ENCODE data around the gene DGCR8.

The DGCR8 gene

DNA sequence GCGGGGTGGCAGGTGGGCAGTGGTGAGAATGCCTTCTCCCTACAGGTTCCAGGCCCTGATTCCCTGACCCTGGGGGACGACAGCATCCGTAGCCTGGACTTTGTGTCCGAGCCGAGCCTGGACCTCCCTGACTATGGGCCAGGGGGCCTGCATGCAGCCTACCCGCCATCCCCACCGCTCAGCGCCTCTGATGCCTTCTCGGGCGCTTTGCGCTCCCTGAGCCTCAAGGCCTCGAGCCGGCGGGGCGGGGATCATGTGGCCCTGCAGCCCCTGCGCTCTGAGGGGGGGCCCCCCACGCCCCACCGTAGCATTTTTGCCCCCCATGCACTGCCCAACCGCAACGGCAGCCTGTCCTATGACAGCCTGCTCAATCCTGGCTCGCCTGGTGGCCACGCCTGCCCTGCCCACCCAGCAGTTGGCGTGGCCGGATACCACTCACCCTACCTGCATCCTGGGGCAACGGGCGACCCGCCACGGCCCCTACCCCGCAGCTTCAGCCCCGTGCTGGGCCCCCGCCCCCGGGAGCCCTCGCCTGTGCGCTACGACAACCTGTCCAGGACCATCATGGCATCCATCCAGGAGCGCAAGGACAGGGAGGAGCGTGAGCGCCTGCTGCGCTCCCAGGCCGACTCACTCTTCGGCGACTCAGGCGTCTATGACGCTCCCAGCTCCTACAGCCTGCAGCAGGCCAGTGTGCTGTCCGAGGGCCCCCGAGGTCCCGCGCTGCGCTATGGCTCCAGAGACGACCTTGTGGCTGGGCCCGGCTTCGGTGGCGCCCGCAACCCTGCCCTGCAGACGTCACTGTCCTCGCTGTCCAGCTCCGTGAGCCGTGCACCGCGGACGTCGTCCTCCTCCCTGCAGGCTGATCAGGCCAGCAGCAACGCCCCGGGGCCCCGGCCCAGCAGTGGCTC, 62.9 kb downstream of the DGCR8 start:
- DNase-seq (ENCODE audit: low read depth): no peak
- H3K4me3 ChIP-seq (ENCODE audit: low read depth, low read length): no peak overlapping the region
- TF ChIP-seq, protein P1, sequence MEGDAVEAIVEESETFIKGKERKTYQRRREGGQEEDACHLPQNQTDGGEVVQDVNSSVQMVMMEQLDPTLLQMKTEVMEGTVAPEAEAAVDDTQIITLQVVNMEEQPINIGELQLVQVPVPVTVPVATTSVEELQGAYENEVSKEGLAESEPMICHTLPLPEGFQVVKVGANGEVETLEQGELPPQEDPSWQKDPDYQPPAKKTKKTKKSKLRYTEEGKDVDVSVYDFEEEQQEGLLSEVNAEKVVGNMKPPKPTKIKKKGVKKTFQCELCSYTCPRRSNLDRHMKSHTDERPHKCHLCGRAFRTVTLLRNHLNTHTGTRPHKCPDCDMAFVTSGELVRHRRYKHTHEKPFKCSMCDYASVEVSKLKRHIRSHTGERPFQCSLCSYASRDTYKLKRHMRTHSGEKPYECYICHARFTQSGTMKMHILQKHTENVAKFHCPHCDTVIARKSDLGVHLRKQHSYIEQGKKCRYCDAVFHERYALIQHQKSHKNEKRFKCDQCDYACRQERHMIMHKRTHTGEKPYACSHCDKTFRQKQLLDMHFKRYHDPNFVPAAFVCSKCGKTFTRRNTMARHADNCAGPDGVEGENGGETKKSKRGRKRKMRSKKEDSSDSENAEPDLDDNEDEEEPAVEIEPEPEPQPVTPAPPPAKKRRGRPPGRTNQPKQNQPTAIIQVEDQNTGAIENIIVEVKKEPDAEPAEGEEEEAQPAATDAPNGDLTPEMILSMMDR (conservative IDR thresholded peaks at IDR 0.05; ENCODE audit: low read depth, low read length): no peak

DNA sequence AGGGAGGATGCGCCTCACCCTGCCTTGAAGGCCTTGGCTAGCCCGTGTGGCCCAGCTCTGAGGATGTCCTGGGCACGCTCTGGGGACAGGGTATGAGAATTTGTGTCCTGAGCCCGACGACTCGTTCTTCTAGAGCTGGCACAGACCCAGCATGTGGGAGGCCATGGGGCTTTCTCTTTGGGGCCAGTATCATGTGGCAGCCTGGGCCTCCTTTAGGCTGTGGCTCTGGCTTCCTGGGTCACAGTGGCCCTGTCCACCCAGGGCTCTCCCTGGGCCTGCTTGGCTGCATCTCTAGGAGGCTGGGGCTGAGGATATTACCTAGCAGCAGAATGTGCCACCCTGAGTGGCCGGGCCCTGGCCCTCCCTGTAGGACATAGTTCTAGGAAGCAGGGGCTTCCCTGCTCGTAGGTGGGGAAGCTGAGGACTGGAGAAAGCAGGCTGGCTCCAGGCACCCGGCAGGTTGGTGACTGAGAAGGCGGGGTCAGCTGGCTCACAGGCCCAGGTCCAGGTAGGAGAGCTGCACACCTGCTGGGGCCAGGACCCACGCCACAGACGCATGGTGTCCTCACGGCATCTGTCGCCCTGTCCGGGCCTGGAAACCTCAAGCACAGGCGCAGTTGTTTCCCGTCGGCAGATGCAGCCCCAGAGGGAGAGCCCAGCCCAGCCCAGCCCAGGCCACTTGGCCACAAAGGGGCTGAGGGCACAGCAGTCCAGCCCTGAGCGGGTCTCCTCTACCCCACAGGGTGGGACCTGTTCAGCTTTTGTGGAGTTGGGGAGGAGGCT, 64.0 kb downstream of the DGCR8 start:
- no peak overlapping the region for H3K4me3 ChIP-seq (ENCODE audit: low read depth, low read length)
- TF ChIP-seq, protein P1 (conservative IDR thresholded peaks at IDR 0.05; ENCODE audit: low read depth, low read length): no peak
- DNase-seq (ENCODE audit: low read depth): no peak

DNA sequence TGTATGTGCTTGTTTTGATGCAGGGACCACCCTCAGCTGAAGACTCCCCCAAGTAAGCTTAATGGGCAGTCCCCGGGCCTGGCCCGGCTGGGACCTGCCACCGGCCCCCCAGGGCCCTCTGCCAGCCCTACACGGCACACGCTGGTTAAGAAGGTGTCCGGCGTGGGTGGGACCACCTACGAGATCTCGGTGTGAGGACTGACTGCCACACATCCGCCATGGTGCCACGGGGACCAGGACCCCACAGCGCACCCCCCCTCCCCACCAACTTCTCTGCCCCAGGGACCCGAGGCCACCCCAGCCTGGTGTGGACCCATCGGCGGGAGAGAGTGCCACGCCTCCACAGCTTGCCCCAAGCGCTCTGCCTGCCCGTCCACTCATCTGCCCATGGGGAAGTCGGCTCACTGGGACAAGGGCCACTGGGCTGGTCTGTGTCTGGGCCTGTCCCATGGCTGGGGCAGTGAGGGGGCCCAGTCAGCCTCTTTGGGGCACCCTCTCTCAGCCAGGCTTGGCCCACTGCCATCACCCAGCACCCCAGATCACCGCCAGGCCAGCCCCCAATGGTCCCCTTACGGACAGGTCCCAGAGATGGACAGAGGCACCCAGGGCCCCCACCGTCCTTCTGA, 65.3 kb downstream of the DGCR8 start:
- TF ChIP-seq, protein P1 (conservative IDR thresholded peaks at IDR 0.05; ENCODE audit: low read depth, low read length): no peak
- no peak overlapping the region for H3K4me3 ChIP-seq (ENCODE audit: low read depth, low read length)
- DNase-seq (ENCODE audit: low read depth): no peak

DNA sequence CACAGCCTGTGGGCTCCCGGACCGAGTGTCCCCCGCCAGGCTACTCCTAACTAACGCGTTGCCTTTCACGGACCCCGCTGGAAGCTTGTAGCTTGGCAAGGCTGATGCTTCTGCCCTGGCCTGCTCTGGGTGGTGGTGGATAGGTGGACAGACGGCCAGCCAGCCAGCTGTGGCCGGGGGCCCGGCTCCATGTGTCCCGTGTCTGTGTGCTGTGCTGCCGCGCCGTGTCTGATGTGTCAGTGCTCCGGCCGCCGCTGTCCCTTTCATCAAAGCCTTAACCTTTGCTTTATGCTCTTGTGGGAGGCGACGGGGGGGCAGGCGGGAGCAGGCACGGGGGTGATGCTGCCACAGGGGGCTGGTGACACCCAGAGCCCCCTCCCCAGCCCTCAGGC, 65.8 kb downstream of the DGCR8 start:
- DNase-seq (ENCODE audit: low read depth): no peak

DNA sequence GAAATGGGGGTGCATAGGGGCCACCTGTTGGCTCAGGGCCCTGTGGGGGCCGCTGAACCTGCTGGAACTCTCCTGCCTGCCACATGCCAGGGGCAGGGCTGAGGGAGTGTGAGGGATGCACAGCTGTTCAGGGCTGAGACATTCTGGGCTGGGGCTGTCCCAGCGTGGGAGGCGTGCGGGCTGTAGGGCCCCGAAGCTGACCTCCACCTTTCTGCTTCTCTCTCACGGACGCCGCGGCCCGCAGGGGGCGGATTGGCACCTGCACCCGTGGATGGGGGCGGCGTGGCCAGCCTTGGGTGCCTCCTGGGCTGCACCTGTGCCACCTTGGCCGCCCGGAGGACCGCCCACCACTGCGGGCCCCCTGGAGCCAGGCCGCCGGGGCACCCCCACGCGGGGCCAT, 66.7 kb downstream of the DGCR8 start:
- no peak overlapping the region for H3K4me3 ChIP-seq (ENCODE audit: low read depth, low read length)
- TF ChIP-seq, protein P1 (conservative IDR thresholded peaks at IDR 0.05; ENCODE audit: low read depth, low read length): no peak
- no peak for DNase-seq (ENCODE audit: low read depth)

More for the DNA sequence above, 65.8 kb downstream of the DGCR8 start:
- TF ChIP-seq, protein P1 (conservative IDR thresholded peaks at IDR 0.05; ENCODE audit: low read depth, low read length): no peak
- H3K4me3 ChIP-seq (ENCODE audit: low read depth, low read length): no peak overlapping the region

DNA sequence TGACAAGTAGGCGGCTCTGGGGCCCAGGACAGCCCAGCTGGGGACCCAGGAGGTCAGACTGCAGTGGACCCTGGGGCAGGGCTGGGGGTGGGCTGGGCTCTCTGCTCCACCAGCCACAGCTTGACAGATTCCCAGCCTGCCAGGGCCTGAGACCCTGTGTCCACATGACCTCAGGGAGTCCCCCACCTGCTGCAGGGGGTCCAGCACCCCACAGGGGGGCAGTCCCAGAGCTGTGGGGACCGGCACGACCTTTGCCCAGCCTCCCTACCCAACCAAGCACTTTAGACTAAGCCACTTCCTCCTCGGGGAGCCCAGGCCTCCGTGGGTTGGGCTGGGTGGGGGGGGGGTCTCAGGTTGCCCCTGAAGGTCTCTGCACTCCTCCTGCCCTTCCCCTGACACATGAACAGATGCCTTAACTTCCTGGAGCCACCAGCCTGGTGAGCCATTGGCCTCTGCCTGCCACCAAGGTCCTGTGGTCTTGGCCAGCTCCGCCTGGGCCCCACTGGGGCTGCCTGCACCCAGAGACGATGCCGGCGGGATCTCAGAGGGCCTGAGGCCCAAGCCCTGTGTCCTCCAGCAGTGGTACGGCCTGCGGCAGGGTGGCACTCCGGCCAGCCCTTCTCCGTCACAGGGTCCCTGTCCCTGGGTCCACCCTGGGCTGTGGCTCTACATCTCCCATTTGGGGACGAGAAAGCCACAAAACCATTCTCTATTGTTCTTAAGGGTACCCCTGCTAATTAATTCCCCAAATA, 67.4 kb downstream of the DGCR8 start:
- TF ChIP-seq, protein P1 (conservative IDR thresholded peaks at IDR 0.05; ENCODE audit: low read depth, low read length): no peak
- no peak overlapping the region for H3K4me3 ChIP-seq (ENCODE audit: low read depth, low read length)
- DNase-seq (ENCODE audit: low read depth): no peak

Measured in choroid plexus epithelial cell (primary cell).